Aorta (tissue), 5 donors: ENCODE data around the gene ASXL3. TPM values are rescaled to one million over a fixed set of nuclear protein-coding genes. Genes with fewer than 3 reads are reported as not detected.

Source experiments
- ATAC-seq: fragments of 200-7000 bp; cut with Tn5 transposase; one replicate; pipeline ENCODE4 v1.9.1; 2022; ENCODE audit warnings: moderate library complexity; ENCODE audit not compliant: low FRiP score
- DNase-seq, 2 donors: peaks; one replicate each; pipeline ENCODE4 v3.0.0-alpha.2; 2020
- H3K27ac ChIP-seq, 2 donors: one replicate each; pipeline ENCODE4 v1.5.1; 2013; ENCODE audit warnings: low read length in 2 of 2, mild to moderate bottlenecking in 2 of 2, moderate library complexity in 2 of 2, control low read depth in 1 of 2, inconsistent platforms in 1 of 2, low read depth in 1 of 2
- H3K27me3 ChIP-seq, 2 donors: one replicate each; pipeline ENCODE4 v1.6.1; 2013; ENCODE audit warnings: control low read depth in 1 of 2, low read length in 1 of 2, mild to moderate bottlenecking in 1 of 2, moderate library complexity in 1 of 2; ENCODE audit not compliant: insufficient read depth in 2 of 2, control insufficient read depth in 1 of 2
- H3K36me3 ChIP-seq, 2 donors: one replicate each; pipeline ENCODE4 v1.6.1; 2013; ENCODE audit warnings: control low read depth in 1 of 2, low read length in 1 of 2, mild to moderate bottlenecking in 1 of 2; ENCODE audit not compliant: insufficient read depth in 2 of 2, control insufficient read depth in 1 of 2
- H3K4me1 ChIP-seq, 2 donors: one replicate each; pipeline ENCODE4 v1.6.1; 2013; ENCODE audit warnings: low read length in 2 of 2, control low read depth in 1 of 2, mild to moderate bottlenecking in 1 of 2, moderate library complexity in 1 of 2; ENCODE audit not compliant: insufficient read depth in 2 of 2, control insufficient read depth in 1 of 2
- H3K4me3 ChIP-seq, 2 donors: one replicate each; pipeline ENCODE4 v1.5.1; 2013; ENCODE audit warnings: low read length in 2 of 2, control low read depth in 1 of 2, mild to moderate bottlenecking in 1 of 2
- H3K9me3 ChIP-seq: one replicate; pipeline ENCODE4 v1.6.1; 2013; ENCODE audit warnings: mild to moderate bottlenecking, low read length; ENCODE audit not compliant: control insufficient read depth
- WGBS, 2 donors: extraction: QIAGEN DNeasy Blood & Tissue Kit; methylation state at CpG; one replicate each; pipeline ENCODE4 v1.1.7; 2013; 5-methylcytosine and 5-hydroxymethylcytosine counted together
- intact Hi-C, 2 donors: fragments of 100-400 bp; cut with DNase I; formaldehyde crosslinking; loops; one replicate each; pipeline versions ENCODE4 v1.14.2 to v1.15.0; 2022
- polyA plus RNA-seq, 2 donors: library from polyadenylated mRNA; stranded (reverse); fragments of 200-250 nt; gene quantifications; one replicate each; pipeline ENCODE4 v1.2.3, GENCODE V29; 2013
- total RNA-seq, 2 donors: library from RNA; stranded (reverse); fragmentation: NEBNext Ultra II Directional; extraction: Animal tissue kit (Norgen Biotek cat#: 25700); gene quantifications; one replicate each; pipeline ENCODE4 v1.2.1, GENCODE V29; 2021
- donor health status: healthy with polysubstance abuse.
- donor health status: Bipolar disorder and iron deficiency.
- donor health status: DM: no; HTN: no; CAD: no.
- donor health status: DM: no; HTN: no; CAD: no.
- donor health status: DM: yes; HTN: yes; CAD: no.

ASXL3 gene
- total and polyA plus RNA-seq, 4 donors: 0.38 to 5.1 (median 2.6) TPM

DNA sequence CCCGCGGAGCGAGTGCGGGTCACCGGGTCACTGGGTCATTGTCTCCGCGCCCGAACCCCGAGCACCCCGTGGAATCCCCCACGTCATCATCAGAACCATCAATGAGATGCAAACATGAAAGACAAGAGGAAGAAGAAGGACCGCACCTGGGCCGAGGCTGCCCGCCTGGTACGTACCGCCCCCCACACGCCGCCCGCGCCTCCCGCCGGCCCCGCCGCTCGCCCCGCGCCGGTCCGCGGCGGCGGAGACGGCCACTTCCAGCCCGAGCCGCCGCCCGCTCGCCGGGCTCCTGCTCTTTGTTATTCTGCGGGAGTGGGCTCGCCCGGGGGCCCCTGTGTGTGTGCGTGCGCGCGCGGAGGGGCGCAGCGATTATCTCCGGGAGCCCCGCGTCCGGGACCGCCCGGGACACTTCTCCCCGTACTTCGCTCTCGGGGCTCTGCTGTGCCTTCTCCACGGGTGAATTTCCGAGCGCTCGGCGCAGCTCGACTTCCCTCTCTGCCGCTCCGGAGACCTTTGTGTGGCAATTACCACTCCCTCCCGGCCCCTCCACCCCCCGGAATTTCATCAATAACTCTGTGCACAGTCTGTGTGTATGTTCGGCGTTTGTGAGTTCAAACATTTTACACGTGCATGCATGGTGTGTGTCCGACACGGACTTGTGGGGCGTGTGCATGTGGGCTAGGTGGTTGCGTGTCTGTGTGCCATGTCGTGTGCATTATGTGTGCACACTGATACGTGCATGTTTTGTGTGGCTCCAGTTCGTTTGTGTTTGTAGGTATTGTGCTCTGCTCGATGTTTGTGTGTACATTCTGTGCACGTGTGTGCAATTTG, 714 bp downstream of the ASXL3 start:
- H3K27me3 ChIP-seq: no peaks in the 10 kb centered on the region
- no peaks in the 10 kb centered on the region for H3K36me3 ChIP-seq
- peak overlapping the region; percentile 39 to 72 for H3K27ac ChIP-seq
- WGBS, 2 donors: 1% methylated on average over 46 to 80 of the region's 80 CpGs
- peak overlapping the region; percentile 68 to 98 for H3K4me3 ChIP-seq
- DNase-seq (peak; percentile 42 to 78), ATAC-seq (peak; percentile 27)
- intact Hi-C loops: no loop called here
- H3K4me1 ChIP-seq: peaks cover 0 to 2% of the 10 kb centered on the region in 2 donors
- no peaks in the 10 kb centered on the region for H3K9me3 ChIP-seq

GRCh38 chr18:33579349-33580215, 1.6 kb downstream of the ASXL3 start:
- peak; percentile 8 for ATAC-seq
- intact Hi-C loops: no loop called here
- 23% methylated on average over 16 of the region's 16 CpGs for WGBS, 2 donors
- Histone ChIP-seq H3K4me3 (peak overlapping the region; percentile 68 to 98), H3K27ac (peak overlapping the region; percentile 39 to 72), H3K4me1 (peaks cover 0 to 2% of the 10 kb centered on the region in 2 donors), H3K27me3 (no peaks in the 10 kb centered on the region), H3K36me3 (no peaks in the 10 kb centered on the region), H3K9me3 (no peaks in the 10 kb centered on the region)
- no peak for DNase-seq

DNA sequence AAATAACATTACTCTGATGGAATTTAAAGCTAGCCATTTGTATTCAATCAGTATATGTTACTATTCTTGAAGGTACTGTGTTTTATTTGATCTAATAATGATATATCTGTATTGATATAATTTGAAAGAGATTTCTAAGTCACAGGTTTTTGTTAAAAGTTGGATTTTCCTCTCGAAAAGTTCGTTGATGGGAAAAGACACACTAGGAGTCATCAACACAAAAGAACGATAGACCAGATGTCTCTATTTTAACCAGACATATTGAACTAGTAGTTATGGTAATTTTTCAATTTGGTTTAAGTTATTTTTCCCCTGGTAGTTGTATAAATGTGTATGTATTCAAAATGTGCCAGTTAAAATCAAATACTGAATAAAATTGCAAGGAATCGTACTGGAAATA, 2.5 kb downstream of the ASXL3 start:
- intact Hi-C loops: no loop called here
- peaks cover 2 to 4% of the 10 kb centered on the region in 2 donors for H3K4me1 ChIP-seq
- H3K4me3 ChIP-seq: no peak overlapping the region
- H3K27me3 ChIP-seq: no peaks in the 10 kb centered on the region
- H3K36me3 ChIP-seq: no peaks in the 10 kb centered on the region
- ATAC-seq (no peak), DNase-seq (no peak)
- no peaks in the 10 kb centered on the region for H3K9me3 ChIP-seq
- WGBS, 2 donors: 92 to 96% methylated on average over 4 of the region's 4 CpGs
- H3K27ac ChIP-seq: no peak overlapping the region

GRCh38 chr18:33581856-33582255, 3.8 kb downstream of the ASXL3 start:
- WGBS, 2 donors: 52 to 57% methylated on average over 2 of the region's 2 CpGs
- intact Hi-C loops: no loop called here
- H3K36me3 ChIP-seq: no peaks in the 10 kb centered on the region
- no peaks in the 10 kb centered on the region for H3K27me3 ChIP-seq
- no peaks in the 10 kb centered on the region for H3K9me3 ChIP-seq
- peak overlapping the region in 1 of 2 donors; percentile 57 for H3K27ac ChIP-seq
- H3K4me1 ChIP-seq: peaks cover 2 to 4% of the 10 kb centered on the region in 2 donors
- DNase-seq: no peak
- no peak overlapping the region for H3K4me3 ChIP-seq
- no peak for ATAC-seq

DNA sequence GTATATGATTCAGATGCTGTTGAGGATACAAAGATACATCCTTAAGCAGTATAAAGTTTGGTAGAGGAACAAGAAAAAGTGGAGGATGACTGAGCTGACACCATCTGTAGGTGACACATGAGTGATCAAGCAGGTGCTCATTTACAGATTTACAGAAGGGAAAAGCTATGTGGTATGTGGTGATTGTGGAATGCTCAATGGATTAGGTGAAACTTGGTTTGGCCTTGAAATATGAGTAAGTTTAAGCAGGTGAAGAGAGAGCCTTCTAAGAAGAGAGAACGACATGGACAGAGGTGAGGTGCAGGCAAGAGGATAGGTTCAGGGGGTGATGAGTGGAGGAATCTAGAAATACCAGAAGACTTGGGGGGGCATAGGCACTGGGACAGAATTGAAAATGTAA, 5.9 kb downstream of the ASXL3 start:
- peak overlapping the region in 1 of 2 donors; percentile 2 for H3K27ac ChIP-seq
- no peaks in the 10 kb centered on the region for H3K36me3 ChIP-seq
- intact Hi-C loops: no loop called here
- ATAC-seq: no peak
- no peak for DNase-seq
- no peak overlapping the region for H3K4me3 ChIP-seq
- H3K9me3 ChIP-seq: no peaks in the 10 kb centered on the region
- no peaks in the 10 kb centered on the region for H3K27me3 ChIP-seq
- WGBS, 2 donors: 89 to 98% methylated on average over 1 of the region's 1 CpG
- H3K4me1 ChIP-seq: peaks cover 2 to 4% of the 10 kb centered on the region in 2 donors

DNA sequence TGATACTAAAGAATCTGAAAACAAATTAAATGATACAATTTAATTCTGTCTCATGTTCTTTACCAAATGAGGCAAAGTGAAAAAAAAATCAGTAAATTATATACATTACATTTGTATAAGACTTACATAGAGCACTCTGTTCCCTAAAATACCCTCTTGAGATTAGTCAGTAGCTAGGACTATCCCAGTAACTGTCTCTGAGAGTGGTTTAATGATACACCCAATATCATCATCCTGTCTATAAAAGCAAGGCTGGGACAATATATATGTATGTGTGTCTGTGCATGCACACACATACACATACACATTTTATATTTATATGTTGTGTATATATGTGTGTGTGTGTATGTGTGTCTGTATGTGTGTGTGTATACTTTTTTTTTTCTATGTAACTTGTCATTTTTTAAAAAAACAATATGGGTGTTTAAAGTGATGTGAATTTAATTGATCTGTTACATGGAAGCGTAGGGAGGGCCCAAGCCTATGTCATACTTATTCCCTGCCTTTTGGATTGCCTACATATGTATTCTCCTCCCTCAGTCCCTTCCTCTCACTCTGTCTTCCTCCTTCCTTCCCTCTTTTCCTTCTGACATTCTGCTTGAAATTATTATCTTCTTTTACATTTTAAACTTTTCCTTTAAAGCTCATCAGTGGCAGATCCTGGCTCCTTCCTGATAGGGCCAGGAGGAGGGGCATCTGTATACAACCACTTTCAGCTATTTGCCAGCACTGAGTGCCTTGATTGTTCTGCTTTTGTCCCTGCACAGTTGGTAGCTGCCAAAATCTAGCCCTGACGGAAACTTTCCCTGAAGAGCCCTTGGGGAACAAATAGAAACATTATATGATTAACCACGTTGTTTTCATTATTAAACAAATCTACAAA, 6.8 kb downstream of the ASXL3 start:
- H3K27me3 ChIP-seq: no peaks in the 10 kb centered on the region
- no peak for DNase-seq
- intact Hi-C loops: no loop called here
- 37 to 39% methylated on average over 3 of the region's 3 CpGs for WGBS, 2 donors
- no peak overlapping the region for H3K27ac ChIP-seq
- H3K36me3 ChIP-seq: no peaks in the 10 kb centered on the region
- no peak for ATAC-seq
- no peaks in the 10 kb centered on the region for H3K9me3 ChIP-seq
- H3K4me1 ChIP-seq: peaks cover 2 to 4% of the 10 kb centered on the region in 2 donors
- H3K4me3 ChIP-seq: no peak overlapping the region

DNA sequence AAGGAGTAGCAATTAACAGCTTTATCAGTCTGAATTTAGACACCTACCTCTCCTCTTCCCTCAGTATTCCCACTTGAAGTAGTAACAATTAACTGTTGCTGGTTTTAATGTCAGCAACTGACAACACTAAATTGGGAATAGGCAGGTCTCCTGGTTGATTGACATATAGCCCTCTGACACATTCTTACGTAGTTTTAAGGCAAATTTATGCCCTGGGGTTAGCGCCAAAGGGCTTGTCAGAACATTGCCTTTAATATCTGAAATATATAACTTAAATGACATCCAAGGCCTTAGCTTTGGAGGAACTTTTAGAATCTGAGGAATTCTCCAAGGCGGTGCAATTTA, 7.4 kb downstream of the ASXL3 start:
- ATAC-seq (no peak), DNase-seq (no peak)
- Histone ChIP-seq H3K27ac (no peak overlapping the region), H3K27me3 (no peaks in the 10 kb centered on the region), H3K36me3 (no peaks in the 10 kb centered on the region), H3K4me1 (peaks cover 0 to 4% of the 10 kb centered on the region in 2 donors), H3K9me3 (no peaks in the 10 kb centered on the region), H3K4me3 (no peak overlapping the region)
- intact Hi-C loops: no loop called here
- 46 to 75% methylated on average over 3 of the region's 3 CpGs for WGBS, 2 donors

GRCh38 chr18:33588361-33588760, 10.3 kb downstream of the ASXL3 start:
- DNase-seq (no peak), ATAC-seq (no peak)
- Histone ChIP-seq H3K36me3 (no peaks in the 10 kb centered on the region), H3K4me1 (peaks cover 0 to 4% of the 10 kb centered on the region in 2 donors), H3K4me3 (no peak overlapping the region), H3K27ac (no peak overlapping the region), H3K27me3 (no peaks in the 10 kb centered on the region), H3K9me3 (no peaks in the 10 kb centered on the region)
- intact Hi-C loops: no loop called here
- 97 to 100% methylated on average over 2 of the region's 2 CpGs for WGBS, 2 donors
